Keratinocyte (primary cell): Measurements from ENCODE around the gene RBMS3. TPM values are rescaled to one million over a fixed set of nuclear protein-coding genes. Genes with fewer than 3 reads are reported as not detected.

ENCODE experiments used
- DNase-seq: peaks from one replicate; pipeline ENCODE4 v3.0.0-alpha.2; 2011; ENCODE audit warnings: low read depth, missing footprints, low spot score
- FAIRE-seq: peaks from 2 replicates; lab custom pipeline; 2011; peaks lifted over from hg19 to GRCh38; lab: Jason Lieb, UNC
- H2AFZ ChIP-seq: 2 replicates; pipeline ENCODE4 v1.6.0; 2012; ENCODE audit warnings: low read length, control low read depth, inconsistent platforms; ENCODE audit not compliant: control insufficient read depth
- H3K27ac ChIP-seq: 2 replicates; pipeline ENCODE4 v1.5.1; 2011; ENCODE audit warnings: low read length; ENCODE audit not compliant: control insufficient read depth, insufficient read depth
- H3K27me3 ChIP-seq: 3 replicates; pipeline ENCODE4 v1.6.0; 2011; ENCODE audit warnings: low read length; ENCODE audit not compliant: control insufficient read depth, insufficient read depth; ENCODE audit errors: extremely low read depth
- H3K36me3 ChIP-seq, 2 experiments: 2 replicates in 1 of 2; 3 replicates in 1 of 2; pipeline ENCODE4 v1.5.1; 2011; ENCODE audit warnings: low read length in 2 of 2, mild to moderate bottlenecking in 1 of 2; ENCODE audit not compliant: control insufficient read depth in 2 of 2, insufficient read depth in 2 of 2; ENCODE audit errors: extremely low read depth in 1 of 2
- H3K4me1 ChIP-seq: 3 replicates; pipeline ENCODE4 v1.5.1; 2011; ENCODE audit warnings: low read length; ENCODE audit not compliant: control insufficient read depth, insufficient read depth; ENCODE audit errors: extremely low read depth
- H3K4me2 ChIP-seq: 3 replicates; pipeline ENCODE4 v1.6.0; 2011; ENCODE audit warnings: low read depth, low read length; ENCODE audit not compliant: control insufficient read depth, insufficient read depth; ENCODE audit errors: extremely low read depth
- H3K4me3 ChIP-seq, 3 experiments: fragments of 200-600 bp in 1 of 3; sonication (generic) in 1 of 3; 2 replicates in 2 of 3; 3 replicates in 1 of 3; pipeline ENCODE4 v1.5.1; 2011 to 2016; ENCODE audit warnings: low read length in 3 of 3, mild to moderate bottlenecking in 3 of 3, control low read depth in 2 of 3, inconsistent platforms in 1 of 3, low read depth in 1 of 3, mixed read lengths in 1 of 3, mixed run types in 1 of 3, moderate library complexity in 1 of 3; ENCODE audit not compliant: control insufficient read depth in 2 of 3, insufficient read depth in 2 of 3; ENCODE audit errors: extremely low read depth in 1 of 3
- H3K79me2 ChIP-seq: 2 replicates; pipeline ENCODE4 v1.6.0; 2012; ENCODE audit warnings: low read length; ENCODE audit not compliant: control insufficient read depth, insufficient read depth
- H3K9ac ChIP-seq: 3 replicates; pipeline ENCODE4 v1.6.0; 2011; ENCODE audit warnings: low read length; ENCODE audit not compliant: control insufficient read depth, insufficient read depth; ENCODE audit errors: extremely low read depth
- H3K9me1 ChIP-seq: 3 replicates; pipeline ENCODE4 v1.6.0; 2011; ENCODE audit warnings: low read length; ENCODE audit not compliant: control insufficient read depth, insufficient read depth; ENCODE audit errors: extremely low read depth
- H3K9me3 ChIP-seq: 2 replicates; pipeline ENCODE4 v1.5.1; 2012; ENCODE audit warnings: low read depth, low read length; ENCODE audit not compliant: control insufficient read depth
- H4K20me1 ChIP-seq: 3 replicates; pipeline ENCODE4 v1.6.0; 2011; ENCODE audit warnings: low read length; ENCODE audit not compliant: control insufficient read depth, insufficient read depth; ENCODE audit errors: extremely low read depth
- CTCF ChIP-seq, 3 experiments: IDR thresholded peaks in 1 of 3; conservative IDR thresholded peaks in 1 of 3; optimal IDR thresholded peaks in 1 of 3; 2 replicates in 2 of 3; 3 replicates in 1 of 3; pipeline versions ENCODE3 to v1.5.1; 2011; ENCODE audit warnings: low read length in 3 of 3, mild to moderate bottlenecking in 3 of 3, moderate library complexity in 2 of 3, control low read depth in 1 of 3, inconsistent platforms in 1 of 3; ENCODE audit not compliant: insufficient read depth in 2 of 3; ENCODE audit errors: extremely low read depth in 1 of 3
- EZH2 ChIP-seq: IDR thresholded peaks from one replicate; pipeline ENCODE4 v1.6.1; 2012; ENCODE audit warnings: inconsistent platforms, mild to moderate bottlenecking, low read length, moderate library complexity
- dilution Hi-C: fragments of 300-500 bp; cut with MboI; formaldehyde crosslinking; loops from one replicate; pipeline ENCODE4 v1.7.0; 2020; ENCODE audit warnings: low sequenced_read_pairs; ENCODE audit not compliant: extremely low pct_ligation_motif_present
- polyA plus RNA-seq, 5 experiments: library from polyadenylated mRNA; depleted of rRNA in 3 of 5; stranded (reverse) in 3 of 5; stranded (forward) in 1 of 5; unstranded in 1 of 5; fragments of >200 nt; gene quantifications; 1 replicate in 1 of 5; 2 replicates in 3 of 5; 3 replicates in 1 of 5; pipeline versions ENCODE4 v1.2.1 to v1.2.3, GENCODE V29; 2011 to 2012; ENCODE audit warnings: missing spikeins in 2 of 5, low read depth in 1 of 5, low replicate concordance in 1 of 5

The RBMS3 gene
- polyA plus RNA-seq, 1 donor (not counting 4 experiments of a cell fraction or from before 2014, with no cell fraction given), result 2.3 TPM

GRCh38 chr3:29277249-29277648 lies 3.6 kb upstream of the RBMS3 start:
- FAIRE-seq (no peak), DNase-seq (no peak)
- H3K4me3 ChIP-seq, result no peak overlapping the region
- H3K9ac ChIP-seq, result no peak overlapping the region
- H3K36me3 ChIP-seq, result no peaks in the 10 kb centered on the region
- no peak overlapping the region for H2AFZ ChIP-seq
- no peak for TF ChIP-seq CTCF (optimal IDR thresholded peaks at IDR 0.05 in 1 of 3, IDR thresholded peaks at IDR 0.05 in 1 of 3, conservative IDR thresholded peaks at IDR 0.05 in 1 of 3; ENCODE audit: extremely low read depth in 1 of 3, insufficient read depth in 2 of 3, low read length in 3 of 3)
- TF ChIP-seq EZH2, result no peak
- no peak overlapping the region for H3K4me2 ChIP-seq
- H3K4me1 ChIP-seq, result peaks cover 4% of the 10 kb centered on the region
- dilution Hi-C loops, result no loop called here
- no peaks in the 10 kb centered on the region for H3K9me3 ChIP-seq
- H4K20me1 ChIP-seq, result no peaks in the 10 kb centered on the region
- no peaks in the 10 kb centered on the region for H3K27me3 ChIP-seq
- no peaks in the 10 kb centered on the region for H3K9me1 ChIP-seq
- H3K27ac ChIP-seq, result no peak overlapping the region
- peaks cover 4% of the 10 kb centered on the region for H3K79me2 ChIP-seq

GRCh38 chr3:29279286-29279685 lies 1.6 kb upstream of the RBMS3 start:
- no peak overlapping the region for H3K4me2 ChIP-seq
- dilution Hi-C loops, result no loop called here
- DNase-seq (no peak), FAIRE-seq (no peak)
- H3K36me3 ChIP-seq, result no peaks in the 10 kb centered on the region
- H3K27ac ChIP-seq, result no peak overlapping the region
- H2AFZ ChIP-seq, result no peak overlapping the region
- H3K4me3 ChIP-seq, result no peak overlapping the region
- H4K20me1 ChIP-seq, result no peaks in the 10 kb centered on the region
- H3K79me2 ChIP-seq, result peaks cover 19% of the 10 kb centered on the region
- no peak overlapping the region for H3K9ac ChIP-seq
- no peaks in the 10 kb centered on the region for H3K9me3 ChIP-seq
- no peaks in the 10 kb centered on the region for H3K9me1 ChIP-seq
- H3K4me1 ChIP-seq, result peaks cover 17% of the 10 kb centered on the region
- no peak for TF ChIP-seq CTCF (optimal IDR thresholded peaks at IDR 0.05 in 1 of 3, IDR thresholded peaks at IDR 0.05 in 1 of 3, conservative IDR thresholded peaks at IDR 0.05 in 1 of 3; ENCODE audit: extremely low read depth in 1 of 3, insufficient read depth in 2 of 3, low read length in 3 of 3)
- no peaks in the 10 kb centered on the region for H3K27me3 ChIP-seq
